HG02852 (cell line): ENCODE data around the gene CRELD1.
A peak's percentile ranks its signal among the peaks of the same experiment; 100 is the strongest.
"Not testable (repeated sequence)": the region's sequence is repeated elsewhere in the genome, so short reads cannot be mapped to it uniquely, and the experiment has no call there.

ENCODE experiments used
- ATAC-seq: cut with Tn5 transposase; IDR thresholded peaks from one replicate; pipeline ENCODE4 v1.9.1; 2021; ENCODE audit warnings: mild to moderate bottlenecking, moderate library complexity; ENCODE audit not compliant: unreplicated experiment

Gene CRELD1, protein sequence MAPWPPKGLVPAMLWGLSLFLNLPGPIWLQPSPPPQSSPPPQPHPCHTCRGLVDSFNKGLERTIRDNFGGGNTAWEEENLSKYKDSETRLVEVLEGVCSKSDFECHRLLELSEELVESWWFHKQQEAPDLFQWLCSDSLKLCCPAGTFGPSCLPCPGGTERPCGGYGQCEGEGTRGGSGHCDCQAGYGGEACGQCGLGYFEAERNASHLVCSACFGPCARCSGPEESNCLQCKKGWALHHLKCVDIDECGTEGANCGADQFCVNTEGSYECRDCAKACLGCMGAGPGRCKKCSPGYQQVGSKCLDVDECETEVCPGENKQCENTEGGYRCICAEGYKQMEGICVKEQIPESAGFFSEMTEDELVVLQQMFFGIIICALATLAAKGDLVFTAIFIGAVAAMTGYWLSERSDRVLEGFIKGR

DNA sequence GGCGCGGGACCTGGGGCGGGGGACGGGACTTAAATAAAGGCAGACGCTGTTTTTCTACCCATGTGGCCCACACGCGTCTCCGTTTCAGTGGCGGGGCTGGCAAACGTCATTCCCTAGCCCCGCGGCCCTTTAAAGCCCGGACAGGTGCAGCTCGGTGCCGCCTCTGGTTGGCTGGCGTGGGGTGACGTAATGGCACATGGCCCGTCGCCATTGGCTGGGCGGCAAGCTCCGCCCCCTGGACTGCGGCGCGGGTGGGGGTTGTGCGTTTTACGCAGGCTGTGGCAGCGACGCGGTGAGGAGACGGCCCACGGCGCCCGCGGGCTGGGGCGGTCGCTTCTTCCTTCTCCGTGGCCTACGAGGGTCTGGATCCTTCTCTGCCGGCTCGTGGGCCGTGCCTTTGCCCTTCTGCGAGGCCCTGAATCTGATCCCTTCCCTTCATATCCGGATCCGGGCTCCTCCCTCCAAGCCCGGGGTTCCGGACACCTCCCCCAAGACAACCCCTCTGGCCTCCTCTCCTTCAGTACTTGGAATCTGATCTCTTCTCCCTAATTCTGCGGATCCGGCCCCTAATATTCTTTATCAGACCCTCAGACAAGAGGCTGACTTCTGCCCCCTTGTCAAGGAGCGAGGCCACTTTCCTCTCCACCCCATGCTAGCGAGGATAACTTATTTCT lies at the start of gene CRELD1:
Gene CRELD1 (plus strand): TSS at position 274 of the 674 bp plus-strand sequence. CDS start 605 bp downstream, outside the sequence.
- peak; percentile 84 for ATAC-seq

DNA sequence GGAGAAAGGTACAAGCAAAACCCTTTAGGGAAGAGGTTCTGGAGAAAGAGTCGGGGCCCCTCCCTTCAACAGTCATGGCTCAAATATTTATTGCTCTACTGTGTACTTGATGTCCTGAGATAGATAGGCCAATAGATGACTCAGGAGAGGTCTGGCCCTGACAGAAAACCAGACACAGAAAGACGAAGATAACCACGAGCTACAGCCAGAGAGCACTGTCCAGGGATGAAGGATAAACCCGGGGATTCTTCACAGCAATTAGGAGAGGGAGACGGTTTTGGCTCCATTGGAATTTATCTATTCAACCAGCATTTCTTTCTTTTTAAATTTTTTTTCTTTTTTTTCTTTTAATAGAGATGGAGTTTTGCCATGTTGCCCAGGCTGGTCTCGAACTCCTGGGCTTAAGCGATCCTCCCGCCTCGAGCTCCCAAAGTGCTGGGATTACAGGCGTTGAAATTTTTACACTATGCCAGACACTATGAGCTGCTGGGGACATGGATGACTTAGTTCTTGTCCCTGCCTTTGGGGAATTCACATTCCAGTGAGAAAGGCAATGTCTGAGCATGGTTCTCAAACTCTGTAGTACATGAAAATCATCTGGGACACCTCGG lies 49.0 kb upstream of the CRELD1 start:
- no peak for ATAC-seq

DNA sequence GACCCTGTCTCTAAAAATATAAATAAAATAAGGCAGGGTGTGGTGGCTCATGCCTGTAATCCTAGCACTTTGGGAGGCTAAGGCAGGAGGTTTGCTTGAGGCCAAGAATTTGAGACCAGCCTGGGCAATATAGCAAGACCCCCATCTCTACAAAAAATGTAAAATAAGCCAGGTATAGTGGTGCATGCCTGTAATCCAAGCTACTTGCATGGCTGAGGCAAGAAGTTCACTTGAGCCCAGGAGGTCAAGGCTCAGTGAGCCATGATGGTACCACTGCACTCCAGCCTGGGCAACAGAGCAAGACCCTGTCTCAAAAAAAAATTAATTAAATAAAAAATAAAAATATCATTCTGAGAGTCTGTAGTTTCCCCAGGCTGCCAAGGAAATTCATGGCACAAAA lies 47.3 kb upstream of the CRELD1 start:
- no peak for ATAC-seq

DNA sequence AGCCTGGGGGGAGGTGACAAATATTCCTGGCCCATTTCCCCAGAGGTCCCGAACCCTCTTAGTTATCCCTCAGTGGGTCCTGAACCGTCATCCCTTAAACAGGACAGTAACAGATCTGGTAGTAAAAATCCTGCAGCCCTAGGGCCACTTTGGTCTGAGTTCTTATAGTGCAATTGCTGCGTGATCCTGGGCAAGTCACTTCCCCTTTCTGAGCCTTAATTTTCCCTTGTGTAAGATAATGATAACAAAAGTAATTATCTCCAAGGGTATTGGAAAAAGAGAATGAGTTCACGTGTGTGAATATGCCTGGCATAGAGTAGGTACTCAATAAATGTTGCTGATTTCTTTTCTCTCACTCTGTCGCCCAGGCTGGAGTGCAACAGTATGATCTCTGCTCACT lies 46.2 kb upstream of the CRELD1 start:
- ATAC-seq: no peak

DNA sequence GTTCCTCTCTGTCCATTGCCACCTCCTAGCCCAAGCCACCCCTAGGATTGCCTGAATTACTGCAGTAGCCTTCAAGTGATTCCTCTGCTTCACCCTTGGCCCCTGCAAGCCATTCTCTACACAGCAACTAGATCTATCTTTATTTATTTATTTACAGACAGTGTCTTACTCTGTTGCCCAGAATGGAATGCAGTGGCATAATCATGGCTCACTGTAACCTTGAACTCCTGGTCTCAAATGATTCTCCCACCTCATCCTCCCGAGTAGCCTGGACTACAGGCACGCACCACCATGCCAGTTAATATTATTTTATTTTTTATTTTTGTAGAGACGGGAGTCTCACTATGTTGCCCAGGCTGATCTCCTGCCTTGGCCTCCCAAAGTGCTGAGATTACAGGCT lies 45.1 kb upstream of the CRELD1 start:
- ATAC-seq: no peak

DNA sequence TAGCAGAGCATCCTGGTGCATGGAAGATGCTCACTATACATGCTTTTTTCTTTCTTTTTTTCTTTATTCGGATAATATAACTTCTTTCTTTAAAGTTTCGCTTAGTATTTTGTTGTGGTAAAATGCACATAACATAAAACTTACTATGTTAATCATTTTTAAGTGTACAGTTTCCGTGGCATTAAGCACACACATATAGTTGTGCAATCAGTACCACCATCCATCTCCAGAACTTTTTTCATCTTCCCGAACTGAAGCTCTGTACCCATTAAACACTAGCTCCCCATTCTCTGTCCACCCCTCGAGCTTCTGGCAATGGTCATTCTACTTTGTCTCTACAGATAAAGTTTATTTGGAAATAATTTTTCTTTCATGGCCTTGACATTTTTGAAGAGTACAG lies 44.2 kb upstream of the CRELD1 start:
- ATAC-seq: no peak

DNA sequence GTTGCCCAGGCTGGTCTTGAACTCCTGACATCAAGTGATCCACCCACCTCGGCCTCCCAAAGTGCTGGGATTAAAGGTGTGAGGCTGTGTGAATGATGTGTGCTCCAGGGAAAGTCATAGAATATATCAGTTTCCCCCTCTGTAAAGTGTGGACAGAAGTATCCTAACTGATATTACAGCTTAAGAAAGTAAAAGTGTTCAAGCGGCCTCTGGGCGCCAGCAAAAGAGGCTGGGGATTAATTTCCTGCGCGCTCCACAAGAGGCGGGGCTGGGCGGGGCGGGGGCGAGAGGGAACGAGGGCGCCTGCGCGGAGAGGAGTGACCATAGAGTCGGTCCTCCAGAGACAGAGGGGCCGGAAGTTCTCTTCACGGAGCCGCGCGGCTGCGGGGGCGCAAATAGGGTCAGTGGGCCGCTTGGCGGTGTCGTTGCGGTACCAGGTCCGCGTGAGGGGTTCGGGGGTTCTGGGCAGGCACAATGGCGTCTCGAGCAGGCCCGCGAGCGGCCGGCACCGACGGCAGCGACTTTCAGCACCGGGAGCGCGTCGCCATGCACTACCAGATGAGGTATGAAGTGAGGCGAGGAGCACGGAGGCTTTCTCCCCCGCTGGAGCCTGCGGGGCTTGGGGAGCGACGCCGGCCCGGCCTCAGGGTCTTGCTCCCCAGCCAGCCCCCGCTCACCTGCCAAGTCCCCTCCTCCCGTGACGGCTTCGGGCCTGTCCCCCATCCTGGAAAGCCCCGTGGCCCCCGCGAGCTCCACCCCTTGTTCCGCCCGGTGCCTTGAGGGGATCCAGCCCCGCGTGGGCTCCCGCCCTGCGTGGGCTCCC lies 43.2 kb upstream of the CRELD1 start, which contains the start of gene JAGN1:
Gene JAGN1 (plus strand): TSS at position 362 of the 823 bp plus-strand sequence. CDS start 113 bp downstream, at position 475.
- peak; percentile 80 for ATAC-seq

DNA sequence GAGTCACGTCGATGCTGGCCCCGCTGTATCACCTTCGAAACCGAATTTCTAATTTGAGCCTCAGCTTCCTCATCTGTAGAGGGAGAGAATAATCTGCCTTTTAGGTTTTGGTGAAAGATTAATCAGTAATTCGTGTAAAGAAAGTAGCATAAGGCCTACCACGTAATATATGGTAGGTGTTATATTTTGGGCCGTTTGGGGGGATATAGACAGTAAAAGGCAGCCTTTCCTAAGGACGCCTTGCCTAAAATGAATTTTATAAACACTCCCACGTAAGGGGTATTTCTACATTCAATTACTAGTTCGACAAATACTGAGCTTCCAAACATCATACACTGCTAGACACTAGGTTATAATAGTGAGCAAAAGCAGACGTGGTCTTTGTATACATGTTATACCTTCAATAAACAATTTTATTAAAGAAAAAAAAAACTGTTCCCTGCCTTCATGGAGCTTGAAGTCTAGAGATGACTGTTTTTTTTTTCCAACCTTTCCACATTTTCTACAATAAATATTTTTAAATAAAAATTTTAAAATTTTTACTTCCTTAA lies 42.5 kb upstream of the CRELD1 start:
- ATAC-seq: no peak

DNA sequence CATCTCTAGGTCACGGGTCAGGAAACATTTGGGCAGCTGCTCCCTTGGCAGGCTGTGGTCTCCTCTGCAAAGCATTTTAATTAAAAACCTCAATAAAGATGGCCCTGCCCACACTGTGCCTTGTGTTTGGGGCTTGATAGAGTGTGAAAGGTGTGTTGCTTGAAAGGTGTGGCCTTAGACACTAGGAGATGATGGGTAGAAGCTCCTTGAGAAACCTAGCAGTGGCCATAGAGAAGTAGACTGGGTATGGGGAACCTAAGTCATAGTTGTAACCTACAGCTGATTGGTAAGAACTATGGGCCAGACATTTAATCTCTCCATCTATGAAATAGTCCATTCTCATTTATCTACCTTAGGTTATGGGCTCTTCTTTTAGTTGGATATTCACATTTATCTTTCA lies 39.9 kb upstream of the CRELD1 start:
- ATAC-seq: no peak

DNA sequence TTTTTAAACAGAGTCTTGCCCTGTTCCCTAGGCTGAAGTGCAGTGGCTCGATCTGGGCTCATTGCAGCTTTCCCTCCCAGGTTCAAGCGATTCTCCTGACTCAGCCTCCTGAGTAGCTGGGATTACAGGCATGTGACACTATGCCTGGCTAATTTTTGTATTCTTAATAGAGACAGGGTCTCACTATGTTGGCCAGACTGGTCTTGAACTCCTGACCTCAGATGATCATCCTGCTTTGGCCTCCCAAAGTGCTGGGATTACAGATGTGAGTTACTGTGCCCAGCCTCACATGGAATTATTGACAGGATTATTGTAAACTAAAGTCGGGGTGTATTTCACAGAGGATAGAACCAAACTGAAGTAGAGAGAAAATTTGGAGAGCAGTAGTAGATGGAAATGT lies 37.9 kb upstream of the CRELD1 start:
- ATAC-seq: not testable (repeated sequence)

DNA sequence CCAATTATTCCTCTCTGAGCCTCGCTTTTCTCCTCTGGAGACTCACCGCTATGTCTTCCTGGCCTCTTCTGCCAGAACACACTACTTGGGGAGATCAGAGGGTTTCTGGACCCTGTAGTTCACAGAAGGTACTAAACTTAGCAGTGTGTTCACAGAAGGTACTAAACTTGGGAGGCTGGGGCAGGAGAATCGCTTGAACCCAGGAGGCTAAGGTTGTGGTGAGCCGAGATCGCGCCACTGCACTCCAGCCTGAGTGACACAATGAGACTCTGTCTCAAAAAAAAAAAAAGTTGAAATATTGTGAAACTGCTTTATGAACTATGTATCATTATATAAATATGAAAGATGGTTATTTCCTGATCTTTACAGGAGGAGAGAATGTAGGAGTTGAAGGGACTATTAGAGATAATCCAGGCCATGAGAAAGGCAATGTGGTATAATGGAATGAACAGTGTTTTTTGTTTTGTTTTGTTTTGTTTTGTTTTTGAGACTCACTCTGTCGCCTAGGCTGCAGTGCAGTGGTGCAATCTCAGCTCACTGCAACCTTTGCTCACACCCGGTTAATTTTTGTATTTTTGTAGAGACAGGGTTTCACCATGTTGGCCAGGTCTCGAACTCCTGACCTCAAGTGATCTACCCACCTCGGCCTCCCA lies 36.8 kb upstream of the CRELD1 start:
- ATAC-seq: not testable (repeated sequence)

DNA sequence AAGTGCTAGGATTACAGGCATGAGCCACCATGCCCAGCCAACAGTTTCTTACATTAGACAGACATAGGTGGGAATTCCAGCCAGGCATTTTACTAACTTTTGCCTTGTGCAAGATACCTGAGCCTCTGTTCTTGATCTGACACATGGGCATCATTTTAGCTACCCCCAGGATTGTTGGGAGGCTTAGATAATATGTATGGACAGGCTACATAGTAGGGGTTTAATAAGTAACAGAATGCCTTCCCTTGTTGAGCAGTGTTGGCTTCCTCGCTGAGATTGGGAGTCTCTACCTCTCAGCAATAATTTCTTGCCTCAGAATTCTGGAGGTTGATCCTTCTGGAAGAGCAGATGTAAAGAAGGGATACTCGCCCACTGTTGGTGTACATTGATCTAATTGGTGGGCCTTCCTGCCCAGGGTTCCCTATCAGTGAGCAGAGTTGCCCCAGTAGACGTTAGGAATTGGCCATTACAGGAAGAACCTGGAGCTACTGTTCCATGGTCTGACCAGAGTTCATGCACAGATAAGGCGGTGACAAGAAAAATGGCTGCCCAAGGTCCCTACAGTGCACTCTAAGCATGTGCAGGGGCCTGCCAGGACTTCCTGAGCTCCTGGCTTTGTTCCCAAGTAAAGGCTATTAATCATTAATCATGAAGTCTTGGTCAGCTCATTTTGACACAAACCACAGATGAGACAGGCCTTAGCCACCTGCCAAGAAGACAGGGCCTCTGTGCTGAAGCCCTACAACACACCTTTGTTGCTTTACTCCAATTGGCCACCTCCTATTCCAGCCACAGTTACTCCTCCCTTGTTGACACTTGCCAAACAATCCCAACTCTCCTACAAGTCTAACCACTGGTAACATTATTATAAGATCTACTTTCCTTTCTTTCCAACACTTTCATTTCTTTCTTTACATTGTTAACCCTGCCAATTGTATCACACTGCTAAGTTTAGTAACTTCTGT lies 35.9 kb upstream of the CRELD1 start:
- no peak for ATAC-seq

DNA sequence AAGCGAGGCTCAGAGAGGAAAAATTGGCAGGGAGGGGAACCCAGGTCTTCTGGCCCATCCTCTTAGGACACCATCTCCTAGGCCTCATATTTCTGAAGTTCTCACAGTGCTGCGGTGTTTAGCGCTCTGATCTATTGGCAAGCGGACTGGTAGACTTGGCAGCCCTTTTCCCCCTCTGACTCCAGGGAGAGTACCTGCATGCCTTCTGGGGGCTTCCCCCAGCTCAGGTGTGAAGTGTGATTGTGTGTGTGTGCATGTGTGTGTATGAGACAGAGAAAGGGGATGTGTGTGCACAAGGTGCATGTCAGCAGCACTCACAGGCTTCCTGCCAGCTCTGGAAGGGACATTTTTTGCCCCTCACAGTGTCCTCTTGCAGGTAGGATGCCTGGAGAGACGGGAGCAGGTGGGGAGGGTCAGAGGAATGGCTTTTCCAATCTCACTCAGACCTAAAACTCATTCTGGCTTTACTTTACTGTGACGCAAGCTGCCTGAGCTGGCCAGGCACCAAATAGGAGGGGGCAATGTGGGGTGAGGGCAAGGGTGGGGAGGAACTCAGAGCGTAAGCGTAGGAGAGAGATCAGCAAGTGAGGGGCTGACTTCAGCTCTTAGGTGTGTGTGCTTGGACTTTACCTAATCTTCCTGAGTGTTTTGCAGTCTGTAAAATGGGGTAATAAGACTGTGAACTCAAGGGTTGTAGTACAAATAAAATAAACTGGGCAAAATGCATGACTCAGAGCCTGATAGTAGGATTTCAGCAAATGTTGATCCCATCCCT lies 35.0 kb upstream of the CRELD1 start:
- no peak for ATAC-seq

DNA sequence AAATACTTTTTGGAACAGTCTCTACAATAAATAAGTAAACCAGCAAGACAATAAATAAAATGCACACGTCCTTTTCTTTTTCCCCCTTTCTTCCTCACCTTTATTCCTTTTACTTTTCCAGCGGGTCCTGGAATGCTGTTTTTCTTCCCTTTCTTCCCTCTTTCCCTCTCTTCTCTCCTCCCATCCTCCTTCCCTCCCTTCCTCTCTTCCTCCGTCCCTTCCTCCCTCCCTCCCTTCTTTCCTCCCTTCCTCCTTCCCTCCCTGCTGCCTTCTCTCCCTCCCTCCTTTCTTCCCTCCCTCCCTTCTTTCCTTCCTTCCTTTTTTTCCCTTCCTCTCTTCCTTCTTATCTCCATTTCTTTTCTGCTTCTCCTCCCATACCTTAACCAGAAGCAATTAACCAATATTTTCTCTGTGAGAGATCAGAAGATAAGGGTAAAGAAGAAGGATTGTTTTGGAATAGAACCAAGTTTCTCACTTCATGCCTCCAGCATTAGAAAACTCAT lies 34.3 kb upstream of the CRELD1 start:
- ATAC-seq: no peak

DNA sequence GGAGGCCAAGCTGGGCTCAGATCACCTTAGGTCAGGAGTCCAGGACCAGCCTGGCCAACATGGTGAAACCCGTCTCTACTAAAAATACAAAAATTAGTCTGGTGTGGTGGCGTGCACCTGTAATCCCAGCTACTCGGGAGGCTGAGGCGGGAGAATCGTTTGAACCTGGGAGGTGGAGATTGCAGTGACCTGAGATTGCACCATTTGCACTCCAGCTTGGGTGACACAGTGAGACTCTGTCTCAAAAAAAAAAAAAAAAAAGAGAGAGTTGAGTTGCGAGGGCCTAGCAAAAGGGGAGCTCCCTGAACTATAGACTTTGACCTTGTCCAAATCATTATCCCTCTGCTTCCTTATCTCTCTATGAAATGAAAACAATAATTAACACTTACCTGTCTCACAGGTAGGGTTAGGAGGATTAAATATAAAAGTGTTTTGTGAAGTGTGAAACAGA lies 32.6 kb upstream of the CRELD1 start:
- not testable (repeated sequence) for ATAC-seq

DNA sequence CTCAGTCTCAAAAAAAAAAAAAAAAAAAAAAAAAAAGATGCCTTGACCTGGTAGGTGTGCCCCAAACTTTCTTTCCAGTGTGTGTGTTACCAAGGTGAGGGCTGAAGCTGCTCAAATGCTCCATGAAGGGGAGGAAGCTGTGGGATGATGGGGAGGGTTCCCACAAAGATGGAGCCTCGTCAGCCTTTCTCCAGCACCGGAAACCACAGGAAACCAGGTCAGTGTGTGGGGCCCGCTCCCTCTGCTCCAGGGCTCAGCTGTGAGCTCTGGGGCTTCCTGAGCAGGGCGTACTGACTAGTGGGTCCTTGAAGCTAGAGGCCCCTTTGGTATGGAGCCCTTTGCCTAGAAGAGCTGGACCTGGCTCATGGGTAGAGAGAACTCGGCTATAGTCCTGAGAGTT lies 31.7 kb upstream of the CRELD1 start:
- no peak for ATAC-seq

DNA sequence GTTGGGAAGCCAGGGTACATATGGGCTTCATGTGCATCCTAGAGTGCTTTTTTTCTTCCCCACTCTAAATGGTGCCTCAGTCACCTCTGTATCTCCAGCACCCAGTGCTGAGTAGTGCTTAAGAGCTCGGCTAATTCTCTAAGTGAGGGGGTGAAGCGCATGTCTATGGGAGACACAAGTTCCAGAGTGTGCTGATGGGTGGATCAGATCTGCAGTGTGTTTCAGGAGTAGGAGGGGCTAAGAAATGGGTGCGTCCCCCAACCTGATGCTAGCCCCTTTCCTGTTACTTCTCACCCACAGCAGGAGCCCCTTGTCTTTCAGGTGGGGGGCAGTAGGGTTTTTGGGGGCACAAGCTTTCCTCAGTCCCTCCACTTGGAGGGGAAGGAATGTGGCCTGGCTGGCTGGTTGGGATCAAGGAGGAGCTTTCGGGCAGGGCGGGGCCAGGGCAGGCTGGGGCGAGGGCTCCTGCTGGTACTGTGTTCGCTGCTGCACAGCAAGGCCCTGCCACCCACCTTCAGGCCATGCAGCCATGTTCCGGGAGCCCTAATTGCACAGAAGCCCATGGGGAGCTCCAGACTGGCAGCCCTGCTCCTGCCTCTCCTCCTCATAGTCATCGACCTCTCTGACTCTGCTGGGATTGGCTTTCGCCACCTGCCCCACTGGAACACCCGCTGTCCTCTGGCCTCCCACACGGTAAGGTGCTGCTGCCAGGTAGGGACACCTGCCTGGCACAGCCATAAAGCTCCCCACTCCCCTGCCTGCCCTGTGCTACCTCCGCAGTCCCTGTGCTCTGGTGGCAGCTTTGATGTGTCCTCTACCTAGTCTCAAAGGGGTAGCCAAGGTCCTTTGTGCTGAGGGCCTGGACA lies 31.0 kb upstream of the CRELD1 start, which contains the start of gene IL17RE:
Gene IL17RE (plus strand): TSS at position 477 of the 866 bp plus-strand sequence. CDS start 85 bp downstream, at position 562.
- no peak for ATAC-seq
